Subcutaneous abdominal adipose tissue (tissue), 5 donors: ENCODE measurements around the gene CACNA1G.

Experiments
- H3K27ac ChIP-seq: one replicate; pipeline ENCODE4 v1.7.0; 2013; ENCODE audit warnings: low read depth, mild to moderate bottlenecking, inconsistent platforms, low read length, moderate library complexity
- H3K27me3 ChIP-seq, 5 donors: one replicate each; pipeline ENCODE4 v1.7.0; 2013; ENCODE audit warnings: low read length in 5 of 5, inconsistent platforms in 1 of 5; ENCODE audit not compliant: control insufficient read depth in 5 of 5, insufficient read depth in 4 of 5
- H3K36me3 ChIP-seq, 5 donors: one replicate each; pipeline ENCODE4 v1.7.0; 2013; ENCODE audit warnings: low read length in 5 of 5; ENCODE audit not compliant: control insufficient read depth in 5 of 5, insufficient read depth in 5 of 5
- H3K4me1 ChIP-seq, 5 donors: one replicate each; pipeline ENCODE4 v1.7.0; 2013; ENCODE audit warnings: low read length in 5 of 5, mild to moderate bottlenecking in 3 of 5, moderate library complexity in 1 of 5; ENCODE audit not compliant: control insufficient read depth in 5 of 5, insufficient read depth in 5 of 5
- H3K4me3 ChIP-seq, 5 donors: one replicate each; pipeline ENCODE4 v1.7.0; 2013; ENCODE audit warnings: low read length in 5 of 5, low read depth in 1 of 5
- H3K9ac ChIP-seq, 5 donors: one replicate each; pipeline ENCODE4 v1.7.0; 2013; ENCODE audit warnings: low read length in 5 of 5, mild to moderate bottlenecking in 4 of 5, moderate library complexity in 3 of 5
- H3K9me3 ChIP-seq, 5 donors: one replicate each; pipeline ENCODE4 v1.7.0; 2013; ENCODE audit warnings: low read length in 5 of 5; ENCODE audit not compliant: control insufficient read depth in 5 of 5
- donor health status: healthy.
- donor health status: healthy.
- donor health status: healthy.
- donor health status: healthy.
- donor health status: healthy.

CACNA1G gene

GRCh38 chr17:50605429-50605828, 44.9 kb downstream of the CACNA1G start:
- H3K36me3 ChIP-seq, result no peaks in the 10 kb centered on the region
- peaks cover 5 to 30% (median 15%) of the 10 kb centered on the region in 5 donors for H3K27me3 ChIP-seq
- H3K9me3 ChIP-seq, result no peaks in the 10 kb centered on the region
- H3K4me1 ChIP-seq, result peaks cover 5 to 31% (median 23%) of the 10 kb centered on the region in 5 donors
- H3K27ac ChIP-seq, result no peak overlapping the region
- H3K9ac ChIP-seq, result peak overlapping the region in 1 of 5 donors; percentile 2
- no peak overlapping the region for H3K4me3 ChIP-seq

DNA sequence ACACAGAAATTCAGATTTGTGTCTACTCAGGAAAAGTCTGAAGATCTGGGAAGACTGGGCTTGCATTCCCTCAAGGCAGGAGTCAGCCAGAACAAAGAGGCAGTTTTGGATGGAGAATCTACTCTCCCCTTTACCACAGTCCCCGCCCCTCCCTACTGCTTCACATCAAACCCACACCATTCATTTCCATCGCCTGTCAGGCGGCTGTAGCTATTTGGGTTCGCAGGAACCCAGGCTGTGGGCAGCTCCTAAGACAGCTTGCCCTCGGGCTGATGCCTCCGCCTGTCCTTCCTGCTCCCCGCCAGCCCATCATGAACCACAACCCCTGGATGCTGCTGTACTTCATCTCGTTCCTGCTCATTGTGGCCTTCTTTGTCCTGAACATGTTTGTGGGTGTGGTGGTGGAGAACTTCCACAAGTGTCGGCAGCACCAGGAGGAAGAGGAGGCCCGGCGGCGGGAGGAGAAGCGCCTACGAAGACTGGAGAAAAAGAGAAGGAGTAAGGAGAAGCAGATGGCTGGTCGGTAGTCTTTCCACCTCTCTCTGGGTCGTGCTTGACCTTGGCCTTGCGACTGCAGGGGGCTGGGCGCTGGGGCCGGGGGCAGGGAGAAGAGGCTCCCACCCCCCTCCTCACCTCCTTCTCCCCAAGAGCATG, 47.1 kb downstream of the CACNA1G start:
- no peak overlapping the region for H3K4me3 ChIP-seq
- H3K36me3 ChIP-seq, result no peaks in the 10 kb centered on the region
- H3K4me1 ChIP-seq, result peaks cover 5 to 31% (median 23%) of the 10 kb centered on the region in 5 donors
- peaks cover 5 to 22% (median 18%) of the 10 kb centered on the region in 5 donors for H3K27me3 ChIP-seq
- H3K9ac ChIP-seq, result no peak overlapping the region
- no peaks in the 10 kb centered on the region for H3K9me3 ChIP-seq
- H3K27ac ChIP-seq, result no peak overlapping the region

- Histone ChIP-seq H3K27ac (no peak overlapping the region), H3K9me3 (no peaks in the 10 kb centered on the region), H3K36me3 (no peaks in the 10 kb centered on the region), H3K9ac (no peak overlapping the region), H3K4me1 (peaks cover 5 to 25% (median 22%) of the 10 kb centered on the region in 5 donors), H3K27me3 (peaks cover 5 to 22% (median 18%) of the 10 kb centered on the region in 5 donors), H3K4me3 (no peak overlapping the region)
Observed at GRCh38 chr17:50608700-50609379, 48.3 kb downstream of the CACNA1G start.

DNA sequence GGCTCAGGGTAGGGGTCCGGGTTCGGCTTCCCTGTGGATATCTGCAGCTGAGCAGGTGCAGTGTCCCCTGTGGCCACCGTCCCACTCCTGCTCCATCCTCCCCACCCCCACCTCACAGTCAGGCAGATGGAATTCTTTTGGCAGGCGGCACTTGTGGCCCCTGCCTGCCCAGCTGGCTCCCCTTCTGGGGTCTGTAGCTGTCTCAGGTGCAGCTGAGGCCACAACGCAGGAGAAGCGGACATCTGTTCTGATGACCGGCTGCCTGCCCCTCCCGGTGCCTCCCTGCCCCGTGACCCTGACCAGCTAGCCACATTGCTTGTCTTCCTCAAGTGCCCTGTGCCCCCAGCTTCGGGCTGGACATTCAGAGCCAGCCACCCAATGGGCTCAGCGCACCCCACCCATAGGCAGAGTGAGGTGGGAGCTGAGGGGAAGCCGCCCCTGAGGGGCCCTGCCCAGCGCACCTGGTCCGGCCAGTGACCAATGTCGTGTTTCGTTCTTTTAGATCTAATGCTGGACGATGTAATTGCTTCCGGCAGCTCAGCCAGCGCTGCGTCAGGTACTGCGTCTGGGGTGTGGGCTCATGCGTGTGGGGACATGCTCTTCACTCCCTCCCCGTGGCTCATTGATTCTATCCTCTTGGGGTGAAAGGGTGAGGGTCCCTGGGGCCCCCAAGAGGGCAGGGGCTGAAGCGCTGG, 49.0 kb downstream of the CACNA1G start:
- no peak overlapping the region for H3K4me3 ChIP-seq
- H3K36me3 ChIP-seq, result no peaks in the 10 kb centered on the region
- peaks cover 2 to 20% (median 15%) of the 10 kb centered on the region in 5 donors for H3K4me1 ChIP-seq
- H3K9ac ChIP-seq, result no peak overlapping the region
- peaks cover 5 to 22% (median 12%) of the 10 kb centered on the region in 5 donors for H3K27me3 ChIP-seq
- H3K27ac ChIP-seq, result no peak overlapping the region
- no peaks in the 10 kb centered on the region for H3K9me3 ChIP-seq

DNA sequence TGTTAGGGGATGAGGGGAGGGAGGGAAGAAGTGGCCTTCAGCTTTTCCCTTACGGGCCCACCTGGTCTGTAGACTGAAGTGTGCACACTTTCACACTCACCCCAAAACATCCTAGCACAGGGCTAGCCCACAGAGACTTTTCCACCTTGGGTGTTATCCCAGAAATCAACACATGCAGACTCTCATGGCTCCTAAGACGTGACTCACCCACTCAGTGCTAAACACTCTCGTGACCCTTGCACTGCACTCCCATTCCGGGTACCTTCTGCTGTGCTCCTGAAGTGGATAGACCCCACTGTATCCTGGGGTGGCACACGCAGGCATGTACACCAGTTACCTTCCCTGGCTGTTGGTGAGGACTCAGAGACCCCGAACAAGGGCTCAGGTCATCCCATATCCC, 51.1 kb downstream of the CACNA1G start:
- H3K4me1 ChIP-seq, result peaks cover 0 to 3% (median 0%) of the 10 kb centered on the region in 5 donors
- H3K27me3 ChIP-seq, result peaks cover 0 to 8% (median 7%) of the 10 kb centered on the region in 5 donors
- H3K27ac ChIP-seq, result no peak overlapping the region
- no peak overlapping the region for H3K9ac ChIP-seq
- no peak overlapping the region for H3K4me3 ChIP-seq
- H3K36me3 ChIP-seq, result no peaks in the 10 kb centered on the region
- H3K9me3 ChIP-seq, result no peaks in the 10 kb centered on the region

GRCh38 chr17:50612281-50612680, 51.8 kb downstream of the CACNA1G start:
- no peaks in the 10 kb centered on the region for H3K9me3 ChIP-seq
- H3K27me3 ChIP-seq, result peaks cover 0 to 8% (median 7%) of the 10 kb centered on the region in 5 donors
- no peaks in the 10 kb centered on the region for H3K36me3 ChIP-seq
- H3K4me1 ChIP-seq, result peaks cover 0 to 3% (median 0%) of the 10 kb centered on the region in 5 donors
- H3K9ac ChIP-seq, result no peak overlapping the region
- no peak overlapping the region for H3K27ac ChIP-seq
- no peak overlapping the region for H3K4me3 ChIP-seq

- Histone ChIP-seq H3K9ac (no peak overlapping the region), H3K36me3 (no peaks in the 10 kb centered on the region), H3K4me3 (no peak overlapping the region), H3K9me3 (no peaks in the 10 kb centered on the region), H3K4me1 (peaks cover 0 to 3% (median 0%) of the 10 kb centered on the region in 5 donors), H3K27ac (no peak overlapping the region), H3K27me3 (peaks cover 0 to 8% (median 7%) of the 10 kb centered on the region in 5 donors)
Observed at GRCh38 chr17:50613007-50613992, 52.8 kb downstream of the CACNA1G start.

GRCh38 chr17:50614471-50615051, 54.0 kb downstream of the CACNA1G start:
- Histone ChIP-seq H3K36me3 (no peaks in the 10 kb centered on the region), H3K9me3 (no peaks in the 10 kb centered on the region), H3K9ac (no peak overlapping the region), H3K27ac (no peak overlapping the region), H3K4me1 (peaks cover 0 to 6% (median 0%) of the 10 kb centered on the region in 5 donors), H3K27me3 (peaks cover 0 to 7% (median under 1%) of the 10 kb centered on the region in 5 donors), H3K4me3 (no peak overlapping the region)

DNA sequence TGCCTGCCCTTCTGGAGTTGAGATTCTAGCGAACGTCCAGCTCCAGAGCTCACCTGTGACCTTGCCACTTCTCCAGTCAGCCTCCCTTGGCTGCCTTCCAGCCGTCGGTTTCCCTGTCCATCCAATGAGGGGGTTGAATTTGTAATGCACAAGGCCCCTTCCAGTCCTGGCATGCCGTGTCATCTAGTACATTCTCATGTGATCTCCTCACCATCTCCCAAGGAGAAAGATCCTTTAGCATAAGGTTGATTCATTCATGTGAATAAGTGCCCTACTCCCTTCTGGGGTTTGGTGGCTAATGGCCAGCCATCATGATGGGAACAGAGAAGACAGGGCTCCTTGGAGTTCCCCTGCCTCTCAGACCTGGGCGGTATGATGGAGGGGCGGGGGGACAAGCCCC, 55.3 kb downstream of the CACNA1G start:
- Histone ChIP-seq H3K27ac (no peak overlapping the region), H3K4me3 (no peak overlapping the region), H3K9ac (no peak overlapping the region), H3K36me3 (no peaks in the 10 kb centered on the region), H3K9me3 (no peaks in the 10 kb centered on the region), H3K4me1 (peaks cover 0 to 6% (median 0%) of the 10 kb centered on the region in 5 donors), H3K27me3 (peaks cover 0 to 7% (median 0%) of the 10 kb centered on the region in 5 donors)
